ENCODE results near the gene EML6. TPM values are rescaled to one million over a fixed set of nuclear protein-coding genes. Genes with fewer than 3 reads are reported as not detected.

The EML6 gene
- total and polyA plus RNA-seq, 2 of the 8 experiments (the other 6 are each of a cell fraction or from before 2014, with no cell fraction given) = 1.2 to 1.6 TPM

GRCh38 chr2:54950811-54951210 is 227.3 kb downstream of the EML6 start (continued):
- no peak for TF ChIP-seq CHD7 (IDR thresholded peaks at IDR 0.05; ENCODE audit: insufficient replicate concordance, low read length)
- TF ChIP-seq YY1 (IDR thresholded peaks at IDR 0.05; ENCODE audit: low read depth, low read length) = peak; percentile 53; the same call in 1 of the 2 replicates
